Measurements from ENCODE around the gene TLE3.
A peak's percentile ranks its signal among the peaks of the same experiment; 100 is the strongest.
"Not testable (repeated sequence)": the region's sequence is repeated elsewhere in the genome, so short reads cannot be mapped to it uniquely, and the experiment has no call there.

The TLE3 gene

DNA sequence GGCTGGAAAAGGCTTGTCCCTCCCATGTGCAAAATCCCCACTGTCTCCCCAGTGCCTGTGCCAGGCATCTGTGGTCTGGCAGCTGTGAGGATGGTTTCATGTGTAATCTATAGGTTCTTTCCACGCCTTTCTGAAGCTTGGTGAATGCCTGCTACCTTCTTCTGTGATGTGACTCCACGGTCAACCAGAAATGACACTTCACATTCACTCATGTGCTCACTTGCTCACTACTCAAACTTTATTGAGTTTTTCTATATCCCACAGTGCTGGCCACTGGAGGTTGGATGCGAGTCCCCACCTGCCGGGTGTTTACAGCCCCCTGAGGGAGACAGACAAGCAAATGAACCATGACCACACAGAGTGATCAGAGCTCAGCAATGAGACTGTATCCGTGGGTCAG is 27.9 kb upstream of the TLE3 start:
- no peak for DNase-seq

DNA sequence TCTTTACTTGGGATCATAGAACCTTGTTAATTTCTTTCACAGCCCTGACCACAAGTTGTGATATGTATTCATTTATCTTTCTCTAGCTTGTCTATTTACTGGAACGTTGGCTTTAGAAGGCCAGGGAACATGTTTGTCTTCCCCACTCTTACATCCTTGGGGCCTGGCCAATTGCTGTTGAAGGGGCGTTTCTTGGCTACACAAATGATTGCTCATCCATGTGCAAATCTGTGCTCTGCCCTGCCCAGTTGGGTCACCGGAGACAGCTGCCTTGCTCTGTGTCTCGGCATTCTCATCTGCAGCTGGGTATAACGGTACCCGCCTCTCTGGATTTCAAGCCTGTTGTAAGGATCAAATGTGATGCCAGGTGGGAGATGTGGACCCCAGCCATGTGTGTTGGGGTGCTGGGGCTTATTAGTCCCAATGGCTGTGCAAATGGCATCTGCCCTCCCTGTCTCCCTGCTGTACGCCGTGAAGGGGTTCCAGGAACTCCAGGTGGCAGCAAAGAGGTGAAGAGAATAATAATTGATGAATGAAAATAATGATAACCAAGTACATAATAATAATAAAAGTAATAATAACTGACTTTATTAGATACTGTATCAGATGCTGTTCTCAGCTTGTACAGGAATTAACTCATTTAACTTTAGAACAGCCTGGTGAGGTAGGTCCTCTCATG is 24.0 kb upstream of the TLE3 start:
- DNase-seq: no peak

DNA sequence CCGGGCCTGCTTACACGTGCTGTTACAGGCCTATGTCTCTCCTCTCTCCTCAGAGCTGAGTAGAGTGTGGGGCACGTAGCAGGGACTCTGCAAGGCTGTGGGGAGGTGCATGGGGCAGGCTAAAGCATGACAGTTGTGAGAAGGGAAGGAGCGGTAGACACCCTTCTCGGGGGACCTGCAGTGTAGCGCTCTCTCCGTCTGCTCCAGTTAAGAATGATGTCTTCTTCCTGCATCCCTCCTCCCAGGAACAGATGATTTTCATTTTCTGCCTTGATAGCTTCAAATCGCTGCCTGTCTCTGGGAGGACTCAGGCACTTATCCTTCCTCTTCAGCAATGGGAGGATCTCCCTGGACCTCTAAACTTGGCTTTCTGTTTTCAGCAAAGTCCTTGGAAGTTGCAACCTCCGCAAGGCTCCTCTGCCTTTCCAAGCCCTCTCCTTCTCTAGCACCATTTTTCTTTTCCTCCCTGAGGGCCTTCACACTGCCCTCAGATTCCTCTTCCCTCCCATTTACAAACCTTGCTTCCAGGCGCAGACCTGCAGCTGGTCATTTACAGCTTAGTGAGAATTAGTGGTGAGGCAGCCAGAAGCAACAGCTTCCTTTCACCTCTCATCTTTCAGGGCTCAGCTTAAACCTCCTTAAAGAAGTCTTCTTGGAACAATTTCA is 23.4 kb upstream of the TLE3 start:
- DNase-seq: no peak

DNA sequence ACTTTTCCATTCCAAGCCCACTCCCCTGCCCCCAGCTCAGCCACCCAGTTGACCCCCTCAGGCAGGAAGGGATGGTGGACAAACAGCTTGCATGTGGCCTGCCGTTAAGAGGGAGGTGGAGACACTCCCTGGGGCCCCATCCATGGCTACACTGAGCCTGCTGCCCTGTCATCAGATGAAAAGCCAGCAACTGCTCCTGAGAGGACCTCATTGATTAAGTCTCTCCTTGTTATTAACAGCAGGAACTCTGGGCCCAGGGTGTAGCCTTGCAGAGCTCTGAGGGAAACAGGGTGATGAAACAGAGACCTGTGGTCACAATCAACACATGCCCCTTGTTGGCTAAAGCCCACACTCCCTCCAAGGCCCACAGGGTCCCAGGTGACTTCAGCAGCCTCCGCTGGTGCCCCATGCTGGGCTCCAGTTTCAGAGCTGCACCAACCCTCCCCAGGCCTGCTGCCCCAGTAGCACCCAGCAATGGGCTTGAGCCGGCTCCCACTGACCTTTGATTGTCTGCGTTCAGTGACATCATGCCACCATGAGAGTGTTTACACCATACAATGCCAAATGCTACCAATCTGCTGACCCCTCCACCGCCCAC is 22.3 kb upstream of the TLE3 start:
- DNase-seq: no peak

DNA sequence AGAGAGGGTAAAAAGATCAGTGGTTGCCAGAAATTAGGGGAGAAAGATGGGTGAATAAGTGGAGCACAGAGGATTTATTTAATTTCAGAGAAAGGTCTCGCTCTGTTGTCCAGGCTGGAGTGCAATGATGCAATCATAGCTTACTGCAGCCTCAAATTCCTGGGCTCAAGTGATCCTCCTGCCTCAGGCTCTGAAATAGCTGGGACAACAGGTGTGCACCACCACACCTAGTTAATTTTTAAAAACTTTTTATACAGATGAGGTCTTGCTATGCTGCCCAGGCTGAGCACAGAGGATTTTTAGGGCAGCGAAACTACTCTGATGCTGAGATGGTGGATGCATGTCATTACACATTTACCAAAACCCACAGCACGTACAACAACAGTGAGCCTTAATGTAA is 20.9 kb upstream of the TLE3 start:
- DNase-seq: no peak

DNA sequence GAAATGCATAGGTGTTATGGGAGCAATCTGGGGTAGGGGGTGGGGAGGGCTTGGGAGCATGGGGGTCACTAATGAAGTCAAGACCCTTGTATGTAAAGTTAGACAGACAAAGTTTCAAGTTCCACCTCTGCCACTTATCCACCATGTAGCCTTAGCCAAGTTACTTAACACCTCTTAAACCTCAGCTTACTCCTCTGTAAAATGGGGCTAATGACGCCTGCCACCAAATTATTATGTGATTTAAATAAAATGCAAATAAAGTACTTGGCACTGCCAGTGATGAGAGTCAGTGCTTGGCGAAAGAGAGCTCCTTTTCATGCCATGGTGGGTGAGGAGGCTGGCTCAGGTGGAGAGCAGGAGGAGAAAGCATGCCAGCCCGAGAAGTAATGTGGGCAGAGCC is 18.6 kb upstream of the TLE3 start:
- no peak for DNase-seq

DNA sequence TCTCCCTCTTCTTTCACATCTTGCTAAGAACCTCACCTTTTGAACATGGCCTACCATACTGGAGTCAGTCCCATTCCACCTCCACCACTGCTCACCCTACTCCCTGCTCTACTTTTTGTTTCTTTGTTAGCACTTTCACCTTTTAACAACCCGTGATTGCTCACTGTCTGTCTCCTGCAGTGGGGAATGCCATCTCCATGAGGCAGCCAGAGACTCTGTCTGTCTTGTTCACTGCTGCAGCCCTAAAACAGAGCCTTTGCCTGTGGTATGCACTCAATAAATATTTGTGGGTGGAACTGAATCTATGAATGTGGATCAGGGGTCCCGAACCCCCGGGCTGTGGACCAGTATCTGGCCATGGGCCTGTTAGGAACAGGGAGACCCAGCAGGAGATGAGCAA is 16.5 kb upstream of the TLE3 start:
- no peak for DNase-seq

DNA sequence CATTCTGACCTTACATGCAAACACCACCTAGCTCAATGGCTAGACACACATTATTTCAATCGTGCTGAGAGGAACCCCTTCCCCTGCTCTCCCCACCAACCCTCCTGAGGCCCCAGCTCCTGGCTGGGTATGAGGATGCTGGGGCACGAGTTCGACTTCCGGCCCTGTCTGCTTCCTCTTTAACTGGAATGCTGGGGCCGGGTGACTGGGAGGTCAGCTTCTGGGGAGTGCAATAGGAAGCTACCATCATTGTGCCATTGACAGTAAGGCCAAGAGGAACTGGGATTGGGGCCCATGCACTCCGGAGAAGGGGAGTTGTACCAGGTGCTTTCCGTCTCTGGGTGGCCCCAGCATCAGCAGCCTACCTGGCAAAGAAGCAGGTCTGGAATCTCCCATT is 15.6 kb upstream of the TLE3 start:
- DNase-seq: peak; percentile 24 to 63

DNA sequence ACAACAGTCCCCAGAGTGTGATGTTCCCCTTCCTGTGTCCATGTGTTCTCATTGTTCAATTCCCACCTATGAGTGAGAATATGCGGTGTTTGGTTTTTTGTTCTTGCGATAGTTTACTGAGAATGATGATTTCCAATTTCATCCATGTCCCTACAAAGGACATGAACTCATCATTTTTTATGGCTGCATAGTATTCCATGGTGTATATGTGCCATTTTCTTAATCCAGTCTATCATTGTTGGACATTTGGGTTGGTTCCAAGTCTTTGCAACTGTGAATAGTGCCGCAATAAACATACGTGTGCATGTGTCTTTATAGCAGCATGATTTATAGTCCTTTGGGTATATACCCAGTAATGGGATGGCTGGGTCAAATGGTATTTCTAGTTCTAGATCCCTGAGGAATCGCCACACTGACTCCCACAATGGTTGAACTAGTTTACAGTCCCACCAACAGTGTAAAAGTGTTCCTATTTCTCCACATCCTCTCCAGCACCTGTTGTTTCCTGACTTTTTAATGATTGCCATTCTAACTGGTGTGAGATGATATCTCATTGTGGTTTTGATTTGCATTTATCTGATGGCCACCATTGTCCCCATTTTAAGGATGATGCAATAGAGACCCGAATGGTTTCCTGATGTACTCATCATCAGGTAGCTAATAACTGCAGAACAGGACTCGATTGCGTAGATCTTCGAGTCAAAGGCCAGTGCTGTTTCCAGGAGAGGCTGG is 15.0 kb upstream of the TLE3 start:
- DNase-seq: not testable (repeated sequence)

DNA sequence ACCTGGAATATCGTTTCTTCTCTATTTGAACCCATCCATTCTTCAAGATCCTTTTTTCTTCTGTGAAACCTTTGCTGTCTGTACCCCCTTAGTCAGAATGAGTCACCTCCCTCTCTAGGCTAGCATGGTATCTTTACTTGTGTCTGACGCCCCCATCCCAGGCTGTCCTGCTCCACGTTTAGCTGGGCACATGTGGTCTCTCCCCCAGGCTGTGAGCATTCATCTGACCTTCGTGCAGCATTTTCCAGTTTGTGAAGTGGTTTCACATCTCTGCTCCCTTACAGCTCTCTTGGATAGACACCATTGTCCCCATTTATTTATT is 14.3 kb upstream of the TLE3 start:
- DNase-seq: no peak

DNA sequence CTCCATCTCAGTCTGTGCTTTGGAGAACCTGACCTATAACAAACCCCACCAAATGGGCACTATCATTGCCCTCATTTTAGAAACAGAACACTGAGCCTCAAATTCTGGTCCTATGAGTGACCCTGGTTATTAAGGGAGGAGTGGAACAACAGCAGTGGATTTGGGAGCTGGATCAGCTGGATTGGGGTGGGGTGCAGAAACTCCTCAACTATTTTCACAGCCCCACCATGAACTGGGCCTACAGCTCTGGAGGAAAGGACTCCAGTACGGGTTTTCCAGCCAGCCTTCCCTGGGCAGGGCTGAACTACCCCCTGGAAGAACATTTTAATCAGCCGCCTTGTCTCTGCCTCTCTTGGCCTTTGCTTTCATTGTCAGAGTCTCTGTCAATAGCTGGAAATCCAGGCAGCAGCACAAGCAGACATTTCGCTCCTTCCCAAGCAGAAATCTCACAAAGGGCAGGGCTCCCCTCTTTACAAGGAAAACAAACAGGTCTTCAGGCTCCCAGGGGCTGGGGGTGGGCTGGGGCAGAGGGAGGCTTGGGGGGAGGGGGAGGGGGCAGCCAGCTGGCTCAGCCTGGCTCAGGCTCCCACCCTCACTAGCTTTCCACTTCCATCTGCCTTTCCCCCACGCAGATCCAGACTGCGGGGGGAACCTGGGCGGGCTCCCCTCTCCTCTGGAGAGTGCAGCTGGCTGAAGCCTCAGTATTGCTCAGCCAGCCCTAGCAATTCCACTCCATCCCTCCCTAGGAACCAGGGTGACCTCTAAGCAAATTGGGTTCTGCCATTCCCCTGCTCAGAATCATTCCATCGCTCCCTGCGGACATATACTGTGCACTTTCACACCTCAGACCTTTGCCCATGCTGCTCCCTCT is 13.7 kb upstream of the TLE3 start:
- no peak for DNase-seq

DNA sequence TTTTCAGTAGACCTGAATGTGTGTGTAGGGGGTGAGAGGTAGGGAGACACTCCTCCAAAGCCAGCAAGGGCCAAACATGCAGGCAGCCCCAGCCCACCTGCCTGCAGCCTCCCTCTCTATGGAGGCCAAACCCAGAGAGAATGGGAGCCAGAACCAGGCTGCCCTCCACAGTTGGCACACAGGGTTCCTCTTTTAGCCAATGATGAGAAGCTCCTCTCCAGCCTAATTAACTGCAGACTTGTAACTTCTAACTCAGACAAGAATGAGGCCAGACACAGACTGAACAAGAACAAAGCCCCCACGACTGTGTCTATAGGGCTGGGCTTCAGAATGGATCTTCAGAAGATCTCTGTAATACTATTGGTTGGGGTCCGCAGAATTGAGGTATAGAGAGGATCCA is 12.3 kb upstream of the TLE3 start:
- no peak for DNase-seq

DNA sequence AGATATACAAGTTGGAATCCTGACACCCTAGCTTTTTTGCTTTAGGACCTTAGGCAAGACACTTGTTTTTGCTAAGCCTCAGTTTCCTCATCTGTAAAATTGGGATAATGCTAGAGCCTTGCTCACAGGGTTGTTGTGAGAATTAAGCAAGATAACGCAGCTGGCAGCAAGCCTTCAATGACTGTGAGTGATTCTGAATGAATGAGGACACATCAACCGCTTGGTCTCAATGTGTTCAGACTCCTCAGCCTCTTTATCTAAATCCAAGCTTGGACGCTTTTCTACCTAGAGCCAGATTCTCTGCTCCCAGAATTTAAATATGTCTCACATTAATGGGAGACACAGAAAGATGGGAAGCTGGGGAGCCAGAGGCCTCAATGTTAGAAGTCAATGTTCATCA is 11.8 kb upstream of the TLE3 start:
- DNase-seq: no peak

DNA sequence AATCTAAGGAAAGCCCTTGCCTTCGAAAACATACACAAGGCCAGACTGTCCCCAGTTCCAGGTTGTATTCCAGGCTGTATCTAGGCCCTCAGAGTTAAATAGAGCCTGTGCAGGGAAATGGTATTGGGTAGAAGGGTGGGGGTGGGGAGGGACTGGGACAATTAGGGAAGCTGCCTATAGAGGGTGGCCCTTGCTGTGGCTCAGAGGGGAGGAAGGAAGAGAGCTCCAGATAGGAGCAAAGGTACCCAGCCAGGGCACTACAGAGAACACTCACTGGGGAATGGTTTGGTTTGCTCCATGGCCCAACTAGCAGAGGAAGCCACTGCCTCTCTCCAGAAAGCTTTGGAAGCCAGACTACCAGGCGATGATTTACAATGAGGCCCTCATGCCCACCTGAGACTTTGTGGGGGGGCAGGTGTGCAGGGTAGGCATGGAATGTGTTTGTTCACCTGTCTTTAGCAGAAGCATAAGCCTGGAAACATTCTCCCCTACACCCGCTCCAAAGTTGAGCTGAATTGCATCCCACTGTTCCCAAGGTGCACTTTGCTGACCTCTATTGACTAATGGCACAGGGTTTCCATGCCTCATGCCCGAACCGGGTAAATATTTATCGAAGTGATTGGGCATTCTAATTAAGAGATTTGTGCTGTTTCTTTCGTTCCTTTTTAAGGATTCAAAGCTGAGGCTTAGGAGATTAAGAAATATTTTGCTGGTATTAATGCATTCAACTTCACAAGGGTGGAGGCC is 6.3 kb upstream of the TLE3 start:
- no peak for DNase-seq

DNA sequence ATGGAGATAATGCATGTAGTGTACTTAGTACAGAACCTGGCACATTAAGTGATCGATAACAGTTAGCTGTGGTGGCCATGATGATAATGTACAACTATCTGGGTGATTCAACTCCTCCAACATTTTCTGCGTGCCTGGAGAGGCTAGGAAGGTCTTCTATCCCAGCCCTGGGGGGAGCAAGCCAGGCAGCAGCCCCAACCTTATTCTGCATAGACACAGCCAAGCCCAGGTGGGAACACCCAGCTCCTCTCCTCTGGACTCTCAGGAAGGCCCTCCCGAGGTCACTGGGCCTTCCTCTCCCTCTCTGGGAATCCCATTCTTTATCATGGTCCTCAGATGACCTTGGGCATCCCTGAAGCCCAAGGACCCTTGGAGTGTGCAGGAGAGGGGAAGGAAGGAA is 5.1 kb upstream of the TLE3 start:
- DNase-seq: no peak

DNA sequence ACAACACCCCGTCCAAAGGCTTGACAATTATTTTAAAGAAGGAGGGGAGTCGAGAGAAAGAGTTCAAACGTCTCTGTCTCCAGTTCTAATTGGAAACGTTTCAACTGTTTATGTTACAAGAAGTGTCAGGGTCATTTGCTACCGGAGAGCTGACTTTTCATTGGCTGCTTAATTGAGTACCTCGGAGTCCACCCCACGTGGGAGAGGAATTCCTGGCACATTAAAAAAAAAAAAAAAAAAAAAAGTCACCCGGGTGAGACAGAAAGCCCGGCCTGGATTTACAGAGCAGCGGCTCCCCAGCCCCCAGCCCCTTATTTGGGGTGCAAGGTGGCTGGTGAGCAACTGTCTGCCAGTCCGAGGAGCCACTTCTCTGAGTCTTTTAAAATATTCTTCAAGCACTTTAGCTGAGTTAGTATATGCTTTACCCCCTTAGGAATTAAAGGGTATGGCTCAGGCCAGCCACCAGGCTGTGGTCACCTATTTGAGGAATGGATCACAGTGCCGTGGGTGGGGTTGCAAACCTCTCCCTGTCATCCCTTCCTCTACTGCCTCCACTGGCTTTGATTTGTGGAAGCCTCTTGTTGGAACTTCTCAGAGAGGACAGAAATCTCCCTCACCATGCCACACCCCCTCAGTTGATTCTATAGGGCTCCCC is 3.9 kb upstream of the TLE3 start:
- no peak for DNase-seq

DNA sequence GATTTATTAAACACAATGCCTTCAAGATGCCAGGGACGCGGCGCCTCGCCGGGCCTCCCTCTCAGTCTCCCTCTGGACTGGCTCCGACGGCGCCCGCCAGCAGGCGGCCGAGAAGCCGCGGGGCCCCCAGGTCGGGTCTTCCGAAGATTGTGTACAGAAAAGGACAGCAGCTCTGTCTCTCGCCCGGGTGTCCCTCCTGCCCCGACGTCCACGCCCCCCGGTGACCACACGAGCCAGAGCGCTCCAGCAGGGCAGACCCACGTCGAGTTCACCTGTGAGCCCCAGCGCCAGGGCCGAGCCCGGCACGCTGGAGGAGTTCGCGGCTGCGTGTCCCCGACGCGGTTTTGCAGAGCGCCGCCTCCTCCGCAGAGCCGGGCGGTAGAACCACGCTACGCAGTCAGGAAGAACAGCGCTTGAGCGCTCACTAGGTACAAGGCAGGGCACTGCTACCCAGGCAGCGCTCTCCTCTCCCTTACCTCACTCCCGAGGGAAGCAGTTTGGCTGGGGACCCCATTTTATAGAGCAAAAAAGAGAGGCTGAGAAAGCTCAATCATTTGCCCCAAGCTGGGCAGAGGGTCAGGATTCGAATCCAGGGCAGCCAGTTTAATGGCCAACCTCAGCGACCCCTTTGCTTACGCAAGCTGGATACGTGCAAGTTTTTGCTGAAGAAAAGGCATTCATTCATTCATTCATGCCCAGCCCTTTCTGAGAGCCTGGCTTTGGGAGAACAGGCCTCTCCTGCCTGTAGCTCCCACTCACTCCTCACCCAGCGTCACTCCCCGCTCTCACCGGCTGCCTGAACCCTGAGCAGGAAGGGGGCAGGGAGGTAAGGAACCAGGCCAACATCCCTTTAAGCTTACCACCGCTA is 3.0 kb upstream of the TLE3 start:
- DNase-seq: peak; percentile 73 to 78

DNA sequence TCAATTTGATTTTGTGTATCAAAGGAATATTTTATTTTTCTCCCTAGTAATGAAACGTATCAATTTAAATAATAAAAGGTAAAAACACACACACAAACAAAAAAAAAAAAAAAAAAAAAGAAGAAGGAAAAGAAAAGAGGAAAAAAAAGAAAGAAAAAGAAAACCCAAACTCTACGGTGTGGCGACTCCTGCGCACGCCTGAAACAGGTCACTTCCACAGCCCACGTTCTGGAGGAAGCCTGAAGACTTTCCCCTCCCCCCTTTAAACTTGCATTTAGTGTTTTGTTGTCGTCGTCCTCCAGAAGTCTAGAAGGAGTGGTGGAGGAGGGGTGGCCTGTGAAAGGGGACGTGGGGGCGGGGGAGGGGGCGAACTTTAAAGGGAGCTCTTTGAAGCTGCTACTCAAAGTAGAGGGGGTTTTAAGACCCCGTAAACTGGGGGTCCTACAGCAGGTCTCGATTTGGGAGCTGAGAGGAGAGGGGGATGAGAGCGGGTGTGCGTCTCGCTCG is 2.3 kb upstream of the TLE3 start:
- peak in 1 of 2 donors; percentile 34 for DNase-seq

DNA sequence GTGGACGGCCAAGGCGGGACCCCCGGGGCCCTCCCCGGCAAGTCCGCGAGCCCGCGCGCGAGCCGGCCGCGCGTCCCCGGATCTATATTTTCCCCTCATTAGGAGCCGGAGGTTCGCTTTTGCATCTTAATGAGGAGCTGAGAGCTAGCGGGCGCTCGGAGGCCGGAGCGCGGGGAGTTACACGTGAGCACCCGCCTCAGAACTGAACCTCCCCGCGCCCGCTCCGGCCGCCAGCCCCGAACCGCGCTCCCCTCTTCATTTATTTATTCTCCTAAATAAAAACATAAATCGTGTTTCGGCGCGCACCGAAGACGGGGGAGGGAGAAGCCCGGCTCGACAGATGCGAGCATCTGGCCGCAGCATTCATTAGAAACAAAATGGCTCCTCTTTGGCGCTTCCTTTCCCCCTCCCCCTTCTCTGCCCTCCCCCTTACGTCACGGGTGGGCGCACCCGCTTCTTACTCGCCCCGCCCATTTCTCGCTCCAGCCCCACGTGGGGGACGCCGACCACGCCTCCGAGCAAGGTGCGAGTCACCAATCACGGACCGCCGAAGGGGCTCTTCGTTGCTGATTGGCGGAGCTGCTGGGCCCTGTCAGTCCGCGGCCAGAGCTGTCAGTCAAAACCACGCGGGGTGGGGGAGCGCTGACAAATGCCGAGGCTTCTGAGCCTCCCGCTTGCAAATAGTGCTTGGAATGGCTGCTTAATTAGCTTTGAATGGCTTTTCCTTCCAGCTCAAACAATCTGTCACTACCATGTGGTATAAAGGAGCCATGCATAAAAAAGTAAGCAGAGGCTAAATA is 1.6 kb upstream of the TLE3 start:
- DNase-seq: peak; percentile 99 to 100
